Cardiac septum (tissue), 1 donor: Measurements from ENCODE around the gene PTPN1. TPM values are rescaled to one million over a fixed set of nuclear protein-coding genes. Genes with fewer than 3 reads are reported as not detected.
"Not testable (repeated sequence)": the region's sequence is repeated elsewhere in the genome, so short reads cannot be mapped to it uniquely, and the experiment has no call there.

ENCODE experiments used
- DNase-seq: peaks from one replicate; pipeline ENCODE4 v3.0.0-alpha.2; 2020; ENCODE audit warnings: low spot score
- intact Hi-C: fragments of 100-400 bp; cut with DNase I; formaldehyde crosslinking; loops from one replicate; pipeline ENCODE4 v1.14.0; 2022
- total RNA-seq: library from RNA; stranded (reverse); fragmentation: NEBNext Ultra II Directional; extraction: Animal tissue kit (Norgen Biotek cat#: 25700); gene quantifications from one replicate; pipeline ENCODE4 v1.2.1, GENCODE V29; 2021
- donor health status: DM: no; HTN: no; CAD: no.

Gene PTPN1
- total RNA-seq, 1 donor from 2014 or later = 34.2 TPM

GRCh38 chr20:50567860-50568548 lies 57.8 kb downstream of the PTPN1 start:
- intact Hi-C loops = no loop called here
- no peak for DNase-seq

- intact Hi-C loops = no loop called here
- no peak for DNase-seq
These were observed 58.4 kb downstream of the PTPN1 start for GRCh38 chr20:50568549-50568942.

GRCh38 chr20:50569487-50569863 lies 59.3 kb downstream of the PTPN1 start:
- intact Hi-C loops, DNase-seq: not testable (repeated sequence)

- intact Hi-C loops = loop anchor here (10.0 kb wide), 1 partner anchor 255 kb away; no protein-coding TSS in a partner anchor
- no peak for DNase-seq
These were observed 60.0 kb downstream of the PTPN1 start for GRCh38 chr20:50569864-50570836.

GRCh38 chr20:50571466-50571865 lies 61.3 kb downstream of the PTPN1 start:
- DNase-seq = no peak
- intact Hi-C loops = loop anchor here (10.0 kb wide), 1 partner anchor 257 kb away; no protein-coding TSS in a partner anchor

- DNase-seq = no peak
- intact Hi-C loops = loop anchor here (10.0 kb wide), 1 partner anchor 258 kb away; no protein-coding TSS in a partner anchor
These were observed 63.0 kb downstream of the PTPN1 start for GRCh38 chr20:50572938-50573777.

- DNase-seq = no peak
- intact Hi-C loops = loop anchor here (10.0 kb wide), 1 partner anchor 259 kb away; no protein-coding TSS in a partner anchor
These were observed 63.9 kb downstream of the PTPN1 start for GRCh38 chr20:50574108-50574507.

GRCh38 chr20:50574586-50574985 lies 64.4 kb downstream of the PTPN1 start:
- no peak for DNase-seq
- intact Hi-C loops = loop anchor here (10.0 kb wide), 1 partner anchor 260 kb away; no protein-coding TSS in a partner anchor

GRCh38 chr20:50575865-50576720 lies 65.9 kb downstream of the PTPN1 start:
- intact Hi-C loops = loop anchor here (1.0 to 10.0 kb wide), 6 partner anchors 65 to 385 kb away; partner anchors contain the start of genes CEBPB and PTPN1
- DNase-seq = no peak

- DNase-seq = no peak
- intact Hi-C loops = loop anchor here (2.0 to 10.0 kb wide), 5 partner anchors 67 to 387 kb away; partner anchors contain the start of genes CEBPB and PTPN1
These were observed 67.2 kb downstream of the PTPN1 start for GRCh38 chr20:50577175-50578018.

GRCh38 chr20:50578061-50578777 lies 68.0 kb downstream of the PTPN1 start:
- no peak for DNase-seq
- intact Hi-C loops = loop anchor here (5.0 to 10.0 kb wide), 2 partner anchors 176 to 263 kb away; no protein-coding TSS in a partner anchor

GRCh38 chr20:50578778-50579165 lies 68.6 kb downstream of the PTPN1 start:
- intact Hi-C loops = loop anchor here (5.0 to 10.0 kb wide), 2 partner anchors 176 to 264 kb away; no protein-coding TSS in a partner anchor
- DNase-seq = peak; percentile 2

- peak; percentile 31 for DNase-seq
- intact Hi-C loops = loop anchor here (5.0 to 10.0 kb wide), 2 partner anchors 177 to 265 kb away; no protein-coding TSS in a partner anchor
These were observed 69.3 kb downstream of the PTPN1 start for GRCh38 chr20:50579511-50579910.

GRCh38 chr20:50580016-50580747 lies 70.0 kb downstream of the PTPN1 start:
- peak; percentile 77 for DNase-seq
- intact Hi-C loops = no loop called here

- intact Hi-C loops = no loop called here
These were observed 70.8 kb downstream of the PTPN1 start for GRCh38 chr20:50580842-50581544.

More at GRCh38 chr20:50580842-50581544, 70.8 kb downstream of the PTPN1 start:
- no peak for DNase-seq
